H4 (cell line): ENCODE measurements around the gene PTPRG. TPM values are rescaled to one million over a fixed set of nuclear protein-coding genes. Genes with fewer than 3 reads are reported as not detected.
"Not testable (repeated sequence)": the region's sequence is repeated elsewhere in the genome, so short reads cannot be mapped to it uniquely, and the experiment has no call there.

Experiments
- DNase-seq: peaks from one replicate; pipeline ENCODE4 v3.0.0-alpha.2; 2015; ENCODE audit warnings: low spot score
- total RNA-seq: library from RNA; depleted of rRNA; stranded (reverse); fragments of >200 nt; shearing (Covaris generic); gene quantifications from 2 replicates; pipeline ENCODE4 v1.2.3, GENCODE V29; 2014

Gene PTPRG
- total RNA-seq, 1 experiment from 2014 or later, result 16.1 TPM

DNA sequence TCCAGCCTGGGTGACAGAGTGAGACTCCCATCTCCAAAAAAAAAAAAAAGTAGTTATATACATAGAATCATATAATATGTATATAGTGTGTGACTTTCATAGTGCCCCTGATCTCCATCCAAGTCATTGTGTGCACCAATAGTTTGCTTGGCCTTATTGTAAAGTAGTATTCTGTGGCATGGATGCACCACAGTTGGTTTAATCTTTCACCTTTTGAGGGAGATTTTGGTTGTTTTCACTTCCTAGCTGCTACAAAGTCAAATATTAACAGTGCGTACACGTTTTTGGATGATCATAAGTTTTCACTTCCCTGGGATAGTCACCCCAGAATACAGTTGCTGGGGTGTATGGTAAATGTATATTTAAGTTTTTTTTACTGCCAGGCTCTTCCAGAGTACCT lies 162.8 kb downstream of the PTPRG start:
- no peak for DNase-seq

- no peak for DNase-seq
Measured at GRCh38 chr3:61724801-61725200, 163.4 kb downstream of the PTPRG start.

- DNase-seq, result peak; percentile 3
Measured at GRCh38 chr3:61725851-61726333, 164.5 kb downstream of the PTPRG start.

DNA sequence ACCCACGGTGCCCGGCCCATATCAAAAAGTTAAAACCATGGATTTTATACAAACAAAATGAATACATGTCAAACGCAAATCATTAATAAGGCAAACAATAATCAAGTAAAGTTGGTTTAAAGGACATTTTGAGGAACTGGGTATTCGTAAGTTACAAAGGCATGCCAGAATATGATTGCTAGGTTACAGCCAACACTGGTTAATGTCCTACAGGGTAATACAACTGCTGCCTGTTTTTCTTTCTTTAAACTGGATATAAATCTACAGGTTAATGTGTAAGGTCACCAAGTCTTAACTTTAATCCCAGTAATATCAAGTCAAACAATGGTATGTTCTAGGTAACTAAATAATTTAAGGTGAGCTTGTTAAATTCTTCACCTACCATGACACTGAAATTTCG lies 166.1 kb downstream of the PTPRG start:
- DNase-seq, result no peak

GRCh38 chr3:61729038-61729634 lies 167.8 kb downstream of the PTPRG start:
- no peak for DNase-seq

GRCh38 chr3:61730056-61730455 lies 168.7 kb downstream of the PTPRG start:
- DNase-seq, result no peak

DNA sequence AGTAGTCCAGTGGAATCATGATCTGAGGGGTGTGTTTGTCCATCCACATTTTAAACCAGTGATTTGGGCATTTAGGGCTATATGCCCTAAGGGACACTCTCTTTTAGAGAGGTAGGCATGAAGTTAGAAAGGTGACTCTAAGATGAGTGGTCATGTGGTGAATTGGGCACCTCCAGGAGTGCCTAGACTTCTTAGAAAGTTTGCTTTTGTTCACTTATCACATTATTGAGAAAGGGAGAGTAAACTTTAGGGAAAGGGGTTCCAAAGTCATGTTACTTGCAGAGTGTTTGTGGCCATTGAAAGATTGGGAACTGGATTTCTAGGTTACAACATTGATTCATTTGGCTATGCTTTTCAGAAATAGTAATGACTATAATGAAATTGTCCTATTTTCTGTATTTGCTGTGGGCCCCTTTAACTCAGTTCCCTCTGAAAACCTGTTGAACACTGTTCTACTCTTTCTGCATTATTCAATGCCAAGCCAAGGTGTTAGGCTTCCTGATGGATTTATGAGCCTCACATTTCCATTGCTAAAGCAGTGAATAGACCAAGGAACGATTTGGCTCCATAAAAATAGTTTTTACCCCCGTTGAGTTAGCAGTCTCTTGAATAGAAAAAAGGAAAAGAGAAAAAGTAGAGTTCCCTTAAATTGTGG lies 169.3 kb downstream of the PTPRG start:
- DNase-seq, result no peak

- DNase-seq, result no peak
Measured at GRCh38 chr3:61733000-61733399, 171.6 kb downstream of the PTPRG start.

DNA sequence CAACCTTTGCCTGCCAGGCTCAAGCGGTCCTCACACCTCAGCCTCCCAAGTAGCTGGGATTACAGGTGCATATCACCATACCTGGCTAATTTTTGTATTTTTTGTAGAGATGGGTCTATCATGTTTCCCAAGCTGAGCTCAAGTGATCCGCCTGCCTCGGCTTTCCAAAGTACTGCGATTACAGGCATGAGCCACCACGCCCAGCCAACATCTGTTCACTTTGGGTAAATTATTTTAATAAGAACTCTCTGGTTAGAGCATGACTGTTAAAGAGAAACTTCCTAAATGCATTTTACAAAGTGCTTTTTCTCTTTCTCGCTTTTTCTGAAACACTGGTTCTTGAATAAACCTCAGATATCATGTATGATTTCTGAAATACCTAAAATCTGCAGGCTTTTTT lies 172.5 kb downstream of the PTPRG start:
- DNase-seq, result no peak

DNA sequence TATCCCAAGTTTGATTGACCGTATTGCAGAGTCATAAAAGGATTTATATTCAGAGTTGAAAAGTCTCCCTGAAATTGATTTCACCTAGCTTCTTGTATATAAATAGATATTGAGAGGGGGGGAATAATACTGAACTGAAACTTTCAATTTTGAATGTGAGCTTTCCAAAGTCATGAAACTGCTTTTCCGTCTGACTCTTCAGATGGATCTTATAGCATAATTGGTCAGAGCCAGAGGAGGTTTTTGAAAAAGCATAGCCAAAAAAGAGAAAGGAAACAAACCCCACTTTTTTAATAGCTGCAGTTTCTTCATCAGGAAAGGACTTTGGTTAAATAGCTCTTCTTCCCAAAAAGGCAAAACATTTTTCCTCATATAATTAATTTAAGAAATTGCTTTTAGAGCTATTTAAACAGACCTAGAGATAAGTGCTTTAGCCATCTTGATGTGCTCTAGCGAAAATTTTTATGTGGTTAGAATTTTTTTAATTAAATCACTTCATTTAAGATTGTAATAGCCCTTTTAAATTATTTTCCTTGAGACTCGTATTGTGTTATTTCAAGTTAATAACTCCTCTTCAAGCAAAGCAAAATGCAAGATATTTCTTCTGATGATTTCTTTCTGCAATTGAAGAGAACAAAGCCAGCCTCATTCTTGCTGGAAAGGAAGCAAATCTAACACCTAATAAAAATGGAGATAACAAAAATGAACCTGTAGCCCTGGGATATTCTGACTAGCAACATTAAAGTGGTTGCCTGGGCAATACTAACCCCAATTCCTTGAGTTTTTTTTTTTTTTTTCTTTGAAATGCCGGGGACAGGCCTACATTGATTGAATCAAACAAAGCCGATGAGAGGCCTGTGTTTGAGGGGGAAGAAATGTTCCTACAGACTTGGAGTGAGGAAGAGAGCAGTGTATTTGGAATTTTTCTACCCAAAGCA lies 173.6 kb downstream of the PTPRG start:
- no peak for DNase-seq

- no peak for DNase-seq
Measured at GRCh38 chr3:61736506-61736905, 175.1 kb downstream of the PTPRG start.

- DNase-seq, result no peak
Measured at GRCh38 chr3:61739640-61740039, 178.3 kb downstream of the PTPRG start.

- DNase-seq, result no peak
Measured at GRCh38 chr3:61740494-61740893, 179.1 kb downstream of the PTPRG start.

GRCh38 chr3:61741551-61741950 lies 180.2 kb downstream of the PTPRG start:
- no peak for DNase-seq

DNA sequence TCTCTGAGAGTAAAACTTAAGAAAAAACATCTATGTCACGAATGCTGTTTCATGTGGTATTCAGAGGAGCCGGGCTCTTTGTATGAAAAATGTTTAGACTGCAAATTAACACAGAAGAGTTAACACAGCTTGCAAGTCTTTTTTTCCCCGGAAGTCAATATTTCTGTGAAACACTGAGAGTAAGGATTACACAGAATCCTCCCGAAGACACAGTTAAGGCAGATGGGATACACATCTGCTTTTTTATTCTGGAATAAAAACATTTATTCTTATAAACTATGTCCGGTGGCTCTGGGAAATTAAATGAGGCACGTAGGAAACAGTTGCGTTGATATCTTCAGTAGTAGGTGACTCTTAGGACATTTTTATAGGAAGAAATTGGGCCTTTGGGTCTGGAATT lies 180.6 kb downstream of the PTPRG start:
- DNase-seq, result no peak

- DNase-seq, result no peak
Measured at GRCh38 chr3:61743067-61743466, 181.7 kb downstream of the PTPRG start.

GRCh38 chr3:61743686-61744242 lies 182.4 kb downstream of the PTPRG start:
- DNase-seq, result no peak

GRCh38 chr3:61748288-61748687 lies 186.9 kb downstream of the PTPRG start:
- DNase-seq, result no peak

DNA sequence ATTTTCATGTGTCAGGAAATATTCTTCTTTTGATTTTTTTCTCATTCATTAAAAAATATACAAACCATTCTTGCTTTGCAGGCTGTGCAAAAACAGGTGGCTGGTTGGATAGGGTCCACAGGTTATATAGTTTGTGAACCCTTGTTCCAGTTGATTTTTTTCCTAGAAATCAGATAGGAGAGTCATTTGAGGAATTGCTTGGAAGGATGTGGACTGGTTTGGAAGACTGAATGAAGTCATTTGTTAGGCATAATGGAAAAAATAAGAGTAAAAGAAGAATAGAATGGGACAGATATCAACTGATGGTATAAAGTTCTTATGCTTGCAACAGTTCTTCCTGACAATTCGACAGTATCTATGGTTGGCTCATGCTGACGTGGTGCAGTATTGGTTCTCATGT lies 189.4 kb downstream of the PTPRG start:
- no peak for DNase-seq

DNA sequence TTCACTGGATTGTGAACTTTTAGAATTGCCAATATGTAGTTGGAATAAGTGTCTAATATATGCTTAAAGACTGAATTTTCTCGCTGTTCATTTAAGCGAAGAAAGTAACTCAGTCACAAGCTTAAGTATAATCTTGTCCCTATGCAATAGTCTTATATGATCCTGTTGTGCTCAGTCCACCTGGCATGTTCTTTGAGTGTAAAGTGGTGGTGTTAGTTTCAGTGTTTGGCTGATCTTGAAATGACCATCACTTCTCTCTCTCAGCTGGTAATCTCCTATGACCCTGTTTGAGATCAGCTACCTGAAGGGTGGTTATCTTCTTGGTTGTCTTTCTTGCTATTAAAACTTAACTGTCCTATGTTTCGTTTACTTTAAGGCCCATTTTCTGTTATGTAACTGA lies 197.5 kb downstream of the PTPRG start:
- DNase-seq, result no peak

DNA sequence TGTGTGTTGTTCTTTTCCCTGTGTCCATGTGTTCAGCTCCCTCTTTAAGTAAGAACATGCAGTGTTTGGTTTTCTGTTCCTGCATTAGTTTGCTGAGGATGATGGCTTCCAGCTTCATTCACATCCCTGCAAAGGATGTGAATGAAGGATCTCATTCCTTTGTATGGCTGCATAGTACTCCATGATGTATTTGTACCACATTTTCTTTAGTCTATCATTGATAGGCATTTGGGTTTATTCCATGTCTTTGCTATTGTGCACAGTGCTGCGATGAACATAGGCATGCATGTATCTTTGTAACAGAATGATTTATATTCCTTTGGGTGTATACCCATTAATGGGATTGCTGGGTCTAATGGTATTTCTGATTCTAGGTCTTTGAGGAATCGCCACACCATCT lies 199.4 kb downstream of the PTPRG start:
- DNase-seq, result not testable (repeated sequence)

DNA sequence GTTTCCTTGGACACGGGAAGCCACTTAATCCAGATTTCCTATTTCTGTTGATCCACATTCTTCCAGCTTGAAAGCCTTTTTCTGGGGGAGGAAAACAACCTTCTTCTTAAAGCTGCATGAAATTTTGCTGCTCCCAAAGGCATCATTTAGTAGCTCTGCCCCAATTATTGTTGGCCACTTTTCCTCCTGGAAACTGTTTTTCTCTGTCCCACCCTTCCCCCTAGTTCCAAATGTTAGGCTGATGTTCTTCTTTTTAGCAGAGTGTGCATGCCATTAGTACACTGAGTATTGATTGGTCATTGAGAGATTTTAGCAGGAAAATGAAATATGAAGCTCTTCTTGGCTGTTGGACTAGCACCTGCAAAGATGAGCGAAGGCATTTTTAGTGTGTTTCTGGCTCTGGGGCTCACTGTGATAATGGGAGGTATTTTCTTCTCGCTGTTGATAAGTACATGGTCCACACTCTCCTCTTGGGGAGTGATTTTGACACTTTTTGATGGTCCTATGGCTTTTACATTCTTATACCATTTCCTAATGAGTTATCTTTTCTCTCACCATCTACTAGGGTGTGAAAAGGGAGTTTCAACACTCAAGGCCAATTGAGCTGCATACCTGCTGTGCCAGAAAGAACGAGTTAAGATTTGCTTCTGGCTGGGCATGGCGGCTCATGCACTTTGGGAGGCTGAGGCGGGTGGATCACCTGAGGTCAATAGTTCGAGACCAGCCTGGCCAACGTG lies 200.5 kb downstream of the PTPRG start:
- DNase-seq, result no peak
